T-helper 1 cell treated with Interleukin-12 subunit alpha and Interleukin-12 subunit beta and Interleukin-4 antibody, amounts not matched to agents 30 ng/mL and 1 ng/mL, for 36 hours (primary cell): ENCODE measurements around the gene FAM117A. TPM values are rescaled to one million over a fixed set of nuclear protein-coding genes. Genes with fewer than 3 reads are reported as not detected.

Experiments
- intact Hi-C: fragments of 100-400 bp; cut with micrococcal nuclease; formaldehyde crosslinking; loops from one replicate; pipeline ENCODE4 v1.15.1; 2024
- total RNA-seq: library from RNA; stranded (reverse); gene quantifications from 2 replicates; pipeline ENCODE4 v1.2.3, GENCODE V29; 2022

Gene FAM117A
- total RNA-seq, 1 donor from 2014 or later = 48.9 TPM

DNA sequence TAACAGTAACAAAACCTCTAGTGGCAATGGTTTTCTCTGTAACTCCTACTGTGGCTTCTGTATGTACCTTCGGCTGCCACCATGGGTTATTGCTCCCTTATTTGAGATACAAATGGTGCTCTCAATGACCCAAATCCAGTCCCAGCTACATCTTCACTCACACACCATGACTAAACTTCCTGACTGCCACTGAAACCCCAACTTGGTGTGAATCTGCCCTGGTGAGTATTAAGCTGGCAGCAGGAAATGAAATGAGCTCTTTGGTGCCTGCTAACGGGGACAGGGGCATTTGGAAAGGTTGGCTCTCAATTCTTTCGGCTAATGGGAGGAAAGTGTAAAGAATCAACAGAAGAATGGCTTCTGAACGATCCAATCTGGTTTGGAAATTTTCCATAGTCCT lies 48.7 kb downstream of the FAM117A start:
- intact Hi-C loops = no loop called here

DNA sequence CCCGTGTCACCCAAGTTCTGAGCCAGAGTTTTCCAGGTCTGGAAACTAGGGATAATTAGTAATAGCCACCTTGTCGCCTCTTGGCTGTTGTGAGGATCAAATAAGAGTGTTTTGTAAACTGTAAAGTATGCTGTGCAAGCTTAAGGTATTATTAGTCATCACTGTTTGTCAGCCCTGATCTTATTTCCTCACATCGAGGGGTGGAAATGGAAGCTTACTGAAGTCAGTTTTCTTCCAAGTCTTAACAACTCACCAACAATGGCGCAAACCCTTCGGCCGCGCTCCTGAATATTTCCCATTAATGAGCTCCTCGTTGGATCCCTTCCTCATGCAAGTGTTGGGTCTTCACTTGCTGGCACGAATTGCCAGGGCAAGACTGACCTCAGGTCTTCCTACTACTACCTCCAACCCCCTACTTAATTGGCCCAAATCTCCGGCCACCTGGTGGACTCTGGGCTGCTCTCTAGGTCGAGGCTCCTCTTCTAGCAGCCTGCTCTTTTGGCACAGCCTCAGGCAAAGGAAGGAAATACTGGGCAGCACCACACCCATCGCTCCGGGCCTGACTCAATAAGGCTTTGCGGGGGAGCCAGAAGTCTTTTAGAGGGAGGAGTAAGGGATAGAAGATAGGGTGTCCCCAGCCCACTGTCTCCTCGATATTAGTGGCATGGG lies 55.3 kb downstream of the FAM117A start:
- intact Hi-C loops = loop anchor here (1.0 kb wide), 12 partner anchors 9 to 516 kb away; partner anchors contain the start of genes FAM117A, KAT7, PDK2 and PHB1

DNA sequence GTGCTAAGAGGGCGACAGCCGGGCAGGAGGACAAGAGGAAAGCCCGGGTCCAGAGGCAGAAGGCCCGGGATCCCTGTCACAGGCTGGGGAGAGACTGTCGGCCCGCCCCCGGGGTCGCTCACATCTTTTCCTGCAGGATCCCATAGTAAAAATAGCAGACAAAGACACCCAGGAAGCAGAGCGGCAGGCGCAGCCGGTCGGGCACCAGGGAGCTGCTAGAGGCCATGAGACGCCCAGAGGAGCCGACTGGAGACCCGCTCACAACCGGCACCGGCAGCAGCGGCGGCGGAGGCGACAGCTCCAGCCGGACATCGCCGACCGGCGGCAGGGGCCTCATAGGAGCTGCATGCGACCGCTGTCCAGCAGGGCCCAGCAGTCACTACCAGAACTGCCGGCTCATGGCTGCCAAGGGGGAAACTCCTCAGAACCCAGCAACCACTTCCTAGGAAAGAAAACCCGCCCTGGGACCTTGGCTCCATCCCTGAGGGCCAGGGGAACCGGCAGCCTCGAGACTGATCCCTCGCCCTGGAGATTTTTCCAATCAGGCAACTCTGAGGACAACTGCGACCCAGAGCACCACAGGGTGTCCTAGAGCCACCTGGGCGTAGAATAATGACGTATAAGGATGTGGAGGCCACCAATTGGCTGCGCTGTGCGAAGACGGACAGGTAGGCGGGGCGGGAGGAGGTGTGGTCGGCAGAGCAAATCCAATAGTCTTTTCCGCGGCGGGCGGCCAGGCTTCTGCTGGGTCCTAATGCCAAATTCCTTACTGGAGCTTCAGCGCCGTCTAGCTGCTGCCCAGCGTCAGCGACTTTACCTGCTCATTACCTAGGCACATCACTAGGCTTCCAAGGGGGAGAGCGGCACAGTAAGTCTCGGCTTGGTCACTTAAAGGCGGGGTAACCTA lies 56.1 kb downstream of the FAM117A start, which contains the start of gene SLC35B1:
SLC35B1 (minus strand) TSS at position 357 of the 907 bp plus-strand sequence; CDS start at position 226, 131 bp downstream.
- intact Hi-C loops = loop anchor here (1.0 kb wide), 12 partner anchors 9 to 516 kb away; partner anchors contain the start of genes FAM117A, KAT7, PDK2 and PHB1

DNA sequence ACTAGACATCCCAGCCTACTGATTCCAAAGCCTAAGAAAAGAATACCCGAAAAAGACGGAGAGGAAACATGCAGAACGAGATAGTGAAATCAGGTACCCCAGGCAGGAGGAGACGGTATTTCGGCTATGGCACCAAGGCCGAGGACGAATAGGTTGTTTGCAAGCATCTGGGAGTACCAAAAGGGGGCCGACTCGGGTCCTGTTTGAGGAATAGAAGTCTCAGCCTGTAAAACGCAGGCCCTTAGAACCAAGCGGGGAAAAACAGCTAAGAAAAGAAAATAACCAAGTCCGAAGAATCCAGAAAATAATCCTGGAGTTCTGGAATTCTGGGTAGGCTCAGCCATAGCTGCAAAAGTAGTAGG lies 56.7 kb downstream of the FAM117A start:
- intact Hi-C loops = no loop called here

DNA sequence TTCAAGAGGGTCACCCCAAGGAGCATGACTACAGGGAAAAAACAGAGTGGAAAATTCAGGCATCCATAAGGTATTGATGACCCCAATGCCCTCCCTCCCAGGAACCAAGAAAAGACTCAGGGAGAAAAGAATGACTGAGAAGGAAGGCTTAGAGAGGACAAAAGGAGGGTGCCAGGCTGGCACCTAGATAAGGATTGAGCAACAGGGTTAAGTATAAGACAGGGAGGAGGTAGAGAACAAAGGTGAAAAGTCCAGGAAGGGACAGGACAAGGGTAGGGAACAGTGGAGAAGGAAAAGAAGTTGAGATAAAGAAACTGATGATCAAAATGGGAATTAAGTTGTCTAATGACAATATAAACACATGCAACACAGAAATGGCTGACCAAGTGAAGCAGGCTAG lies 58.7 kb downstream of the FAM117A start:
- intact Hi-C loops = no loop called here

DNA sequence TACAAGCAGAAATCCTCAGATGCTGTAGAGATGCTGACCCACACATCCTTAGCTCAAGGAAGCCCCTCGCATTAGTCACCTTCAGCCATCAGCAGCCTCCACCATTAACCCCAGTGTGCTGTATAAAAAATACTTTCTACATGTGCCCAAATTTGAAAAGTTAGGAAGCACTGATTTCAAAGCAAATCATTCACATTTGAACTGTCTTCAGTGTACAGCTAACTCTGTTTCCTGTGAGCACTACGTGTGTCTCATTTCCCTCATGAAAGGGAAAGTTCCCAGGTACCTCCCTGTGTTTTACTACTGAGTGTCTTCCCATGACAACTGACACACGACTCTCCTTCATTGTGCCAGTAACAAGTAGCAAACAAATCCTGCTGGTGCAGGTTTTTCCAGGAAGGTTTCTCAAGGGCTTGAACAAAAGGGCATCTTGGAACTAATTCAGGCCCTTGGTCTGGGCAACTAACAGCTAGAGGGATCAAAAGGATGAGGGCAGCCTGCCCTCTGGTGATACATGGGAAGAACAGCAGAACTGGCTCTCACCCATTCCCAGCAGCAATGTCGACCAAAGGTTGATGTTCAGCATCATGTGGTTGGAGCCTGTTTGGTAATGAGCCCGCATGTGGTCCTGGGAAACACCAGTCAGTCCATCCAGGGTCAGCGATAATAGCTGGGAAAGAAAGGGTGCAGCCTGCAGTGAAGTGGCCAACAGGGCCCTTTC lies 60.2 kb downstream of the FAM117A start:
- intact Hi-C loops = no loop called here

DNA sequence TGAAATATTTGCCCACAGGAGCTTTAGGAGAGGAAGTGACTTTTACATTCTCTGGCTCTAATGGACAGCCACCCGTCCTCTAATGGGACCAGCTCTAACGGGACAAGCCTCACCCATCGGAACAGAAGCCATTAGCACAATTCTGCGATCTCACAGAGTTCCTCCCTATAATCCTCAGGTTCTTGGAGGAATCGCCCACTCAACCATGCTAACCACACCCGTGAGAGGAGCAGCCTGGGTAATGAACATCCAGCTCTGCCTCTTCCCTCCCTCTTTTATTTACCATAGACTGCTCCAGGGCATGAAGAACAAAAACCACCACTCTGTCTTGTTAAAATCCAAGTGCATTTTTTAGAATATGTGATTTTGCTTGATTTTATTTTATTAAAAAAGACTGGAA lies 63.0 kb downstream of the FAM117A start:
- intact Hi-C loops = no loop called here

DNA sequence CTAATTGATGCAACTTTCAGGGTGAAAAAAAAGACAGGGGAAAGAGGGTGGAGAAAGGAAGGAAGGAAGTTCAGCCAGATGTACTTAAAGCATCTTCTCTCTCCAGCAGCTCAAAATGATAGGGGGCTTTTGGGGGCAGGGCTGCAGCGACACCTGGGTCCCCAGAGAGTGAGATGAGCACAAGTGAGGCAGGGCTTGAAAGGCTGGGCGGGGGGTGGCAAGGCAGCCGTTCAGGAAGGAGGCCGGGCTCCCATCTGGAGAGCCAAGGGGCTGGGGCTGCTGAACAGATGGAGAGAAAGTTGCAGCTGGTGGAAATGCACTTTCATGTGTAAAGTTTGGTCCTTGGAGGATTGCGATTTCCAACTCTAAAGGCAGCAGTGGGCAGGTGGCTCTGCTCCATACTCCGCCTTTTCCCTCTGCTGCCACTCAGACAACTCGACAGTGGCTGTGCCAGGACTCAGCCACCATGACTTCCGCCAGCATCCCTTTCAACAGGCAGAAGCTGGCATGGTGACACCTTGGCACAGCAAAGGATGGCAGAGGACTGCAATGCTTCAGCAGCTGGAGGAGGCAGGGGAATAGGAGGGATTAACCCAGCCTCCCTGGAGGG lies 63.9 kb downstream of the FAM117A start:
- intact Hi-C loops = loop anchor here (5.0 to 10.0 kb wide), 2 partner anchors 205 to 297 kb away; partner anchors contain the start of genes DLX3 and NGFR

DNA sequence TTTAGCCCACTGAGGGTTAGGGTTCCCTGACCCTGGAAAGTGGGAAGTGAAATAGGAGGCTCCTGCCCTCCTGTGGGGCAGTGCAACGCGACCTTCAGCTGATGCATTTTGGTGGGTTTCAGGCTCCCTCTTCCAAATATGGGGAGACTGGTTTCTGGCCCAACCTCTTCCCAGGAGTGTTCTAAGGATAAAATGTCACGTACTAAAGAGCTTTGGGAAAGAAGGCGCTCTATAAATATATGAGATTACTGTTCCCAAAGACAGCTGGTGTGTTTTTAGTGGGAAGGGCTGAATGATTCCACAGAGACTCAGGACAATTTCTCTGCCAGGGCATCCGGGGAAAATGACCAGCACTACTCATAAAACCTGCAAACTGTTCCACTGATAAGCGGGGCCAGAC lies 65.9 kb downstream of the FAM117A start:
- intact Hi-C loops = loop anchor here (5.0 to 10.0 kb wide), 2 partner anchors 203 to 299 kb away; partner anchors contain the start of genes DLX3 and NGFR

DNA sequence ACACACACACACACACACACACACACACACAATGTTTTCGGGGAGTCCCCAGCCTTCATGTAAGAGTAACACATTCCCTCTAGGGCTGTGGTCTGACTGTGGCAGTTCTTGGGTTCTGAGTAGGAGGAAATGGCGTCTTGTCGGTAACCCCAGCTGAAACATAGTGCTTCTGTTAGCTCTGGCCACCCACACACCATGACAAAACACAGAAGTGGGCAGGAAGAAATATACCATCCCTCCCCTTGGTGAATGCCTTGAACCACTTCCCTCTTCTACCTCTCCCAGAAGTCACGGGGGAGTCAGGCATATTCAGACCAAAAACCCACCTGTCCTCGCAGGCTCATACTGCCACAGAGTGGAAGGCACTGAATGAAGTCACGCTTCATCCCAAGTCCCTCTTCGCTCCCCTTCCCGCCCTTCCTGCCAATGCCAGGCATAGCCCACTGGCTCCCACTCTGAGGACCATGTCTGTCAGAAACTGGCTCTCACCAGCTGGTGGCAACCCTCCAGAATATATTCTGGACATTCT lies 67.6 kb downstream of the FAM117A start:
- intact Hi-C loops = loop anchor here (1.0 to 10.0 kb wide), 5 partner anchors 12 to 301 kb away; partner anchors contain the start of genes DLX3, NGFR and SPOP

DNA sequence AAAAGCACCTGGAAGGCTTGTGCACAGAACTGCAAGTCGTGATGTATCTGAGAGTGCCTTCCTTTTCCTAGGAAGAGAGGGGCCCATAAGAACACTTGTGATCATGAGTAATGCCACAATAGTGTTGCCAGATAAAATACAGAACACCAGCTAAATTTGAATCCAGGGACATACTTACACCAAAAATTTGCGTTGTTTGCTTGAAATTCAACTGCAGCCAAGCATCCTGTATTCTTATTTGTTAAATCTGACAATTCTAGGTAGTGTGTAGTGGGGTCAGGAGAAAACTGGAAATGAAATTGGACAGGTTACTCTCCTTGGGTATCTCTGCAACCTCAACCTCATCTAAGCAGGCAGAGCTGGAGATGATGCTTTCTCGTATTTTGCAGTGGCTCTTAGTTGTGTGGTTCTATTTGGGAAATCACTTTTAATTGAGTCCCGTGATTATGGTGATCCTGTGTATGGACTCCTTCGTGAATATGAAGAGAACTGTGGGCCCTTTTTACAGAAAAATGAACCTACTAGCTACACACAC lies 68.2 kb downstream of the FAM117A start:
- intact Hi-C loops = loop anchor here (1.0 to 10.0 kb wide), 6 partner anchors 13 to 302 kb away; partner anchors contain the start of genes DLX3, NGFR, NXPH3 and SPOP

DNA sequence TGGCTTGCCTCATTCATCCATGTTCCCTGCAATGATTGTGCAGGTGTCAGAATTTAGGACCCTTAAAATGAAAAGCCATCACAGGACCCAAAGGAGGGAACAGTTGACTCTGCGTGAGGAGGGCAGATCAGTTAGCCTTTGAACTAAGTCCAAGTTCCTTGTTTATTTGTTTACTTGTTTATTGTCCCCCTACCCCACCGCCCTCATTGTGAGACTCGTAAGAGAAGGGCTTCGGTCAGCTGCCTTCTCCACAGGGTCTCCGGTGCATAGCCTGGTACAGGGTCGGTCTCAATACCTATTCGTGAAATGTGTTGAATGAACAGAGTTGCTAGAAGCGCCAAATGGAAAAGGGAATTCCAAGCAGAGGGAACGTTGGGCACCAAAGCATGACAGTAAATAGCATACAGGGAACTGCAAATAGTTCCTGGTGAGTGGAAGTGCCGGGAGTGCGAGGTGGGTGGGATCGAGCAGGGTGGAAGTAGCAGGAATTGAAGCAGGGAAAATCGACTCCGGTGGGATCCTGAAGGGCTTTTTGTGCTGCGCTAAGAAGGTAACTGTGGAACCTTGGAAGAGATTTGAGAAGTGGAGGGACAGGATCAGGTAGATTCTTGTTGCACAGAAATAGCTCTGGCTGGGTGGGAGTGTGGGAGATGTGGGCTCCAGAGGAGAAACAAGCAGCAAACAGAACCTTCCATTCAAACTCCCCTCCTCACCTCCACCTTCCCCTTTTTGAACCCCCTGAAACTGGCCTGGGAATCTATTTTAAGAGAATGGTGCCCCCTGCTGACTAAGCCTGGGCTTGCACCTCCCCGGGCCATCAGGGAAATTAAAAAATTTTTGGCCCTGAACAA lies 68.9 kb downstream of the FAM117A start:
- intact Hi-C loops = loop anchor here (1.0 to 10.0 kb wide), 3 partner anchors 120 to 302 kb away; partner anchors contain the start of genes DLX3, NGFR and NXPH3

DNA sequence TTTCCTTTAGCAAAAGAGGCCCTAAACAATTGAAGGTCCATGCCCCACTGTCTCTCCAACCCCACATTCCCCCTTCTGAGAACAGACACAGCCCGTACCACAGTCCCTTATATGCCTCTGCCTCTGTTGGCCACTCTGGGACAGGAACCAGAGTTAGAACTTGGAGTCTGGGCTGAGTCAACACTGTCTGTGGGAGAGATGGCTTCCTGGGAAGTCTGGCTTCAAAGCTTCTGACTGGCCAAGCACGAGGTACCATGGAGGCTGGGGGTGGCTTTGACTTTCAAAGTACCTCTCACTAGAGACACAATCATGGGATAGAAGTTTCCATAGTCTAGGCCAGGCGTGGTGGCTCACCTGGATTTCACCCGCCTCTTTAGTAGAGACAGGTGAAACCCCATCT lies 71.2 kb downstream of the FAM117A start:
- intact Hi-C loops = loop anchor here (10.0 kb wide), 1 partner anchor 198 kb away; the partner anchor contains the start of gene NGFR

DNA sequence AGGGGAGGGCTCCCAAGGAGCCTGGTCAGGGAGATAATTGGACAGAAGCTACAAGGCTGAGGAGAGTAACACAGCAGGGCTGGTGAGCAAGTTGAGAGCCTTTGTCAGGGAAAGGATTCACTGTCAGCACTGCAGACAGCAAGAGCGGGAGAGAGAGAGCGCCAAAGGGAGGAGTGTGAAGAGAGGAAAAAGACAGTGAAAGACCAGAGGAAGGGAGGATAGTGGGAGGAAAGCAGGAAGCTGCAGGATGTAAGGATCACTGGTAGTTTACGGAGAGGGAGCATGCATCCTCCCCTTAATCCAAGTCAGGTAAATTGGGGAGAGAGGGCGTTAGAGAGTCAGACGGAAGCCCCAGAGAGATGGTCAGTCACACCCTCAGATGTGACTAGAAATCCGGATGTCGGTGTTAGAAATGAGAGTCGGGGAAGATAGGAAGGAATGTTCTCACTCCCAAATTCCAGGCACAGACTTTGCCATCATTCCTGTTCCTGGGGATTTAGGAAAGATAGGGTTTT lies 72.2 kb downstream of the FAM117A start:
- intact Hi-C loops = loop anchor here (10.0 kb wide), 1 partner anchor 197 kb away; the partner anchor contains the start of gene NGFR

DNA sequence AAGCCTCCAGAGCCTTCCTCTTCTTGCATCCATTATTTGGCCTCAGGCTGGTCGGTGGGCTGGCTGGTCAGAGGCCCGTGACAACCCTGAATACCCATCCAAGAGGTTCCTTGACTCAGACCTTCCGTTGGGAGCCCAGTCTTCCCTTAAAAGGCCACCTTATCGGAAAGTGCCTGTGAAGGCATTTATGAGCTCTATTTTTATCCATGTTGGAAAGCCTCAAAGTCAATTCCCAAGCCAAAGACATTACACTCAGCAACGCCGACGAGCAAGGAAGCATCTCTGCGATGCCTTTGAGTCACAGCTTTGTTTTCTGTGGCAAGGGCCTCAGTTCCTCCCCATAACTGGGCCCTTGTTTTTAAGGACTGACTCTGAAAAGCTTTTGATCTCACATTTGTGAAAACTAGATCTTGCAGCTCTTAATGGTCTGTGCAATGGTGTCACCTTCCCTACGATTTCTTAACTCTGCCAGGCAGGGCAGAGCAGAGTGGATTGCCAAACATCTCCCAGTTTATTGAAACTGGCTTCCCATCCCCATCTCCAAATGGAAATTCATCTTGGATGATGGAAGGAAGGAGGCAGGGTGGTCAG lies 72.8 kb downstream of the FAM117A start:
- intact Hi-C loops = loop anchor here (10.0 kb wide), 1 partner anchor 196 kb away; the partner anchor contains the start of gene NGFR

DNA sequence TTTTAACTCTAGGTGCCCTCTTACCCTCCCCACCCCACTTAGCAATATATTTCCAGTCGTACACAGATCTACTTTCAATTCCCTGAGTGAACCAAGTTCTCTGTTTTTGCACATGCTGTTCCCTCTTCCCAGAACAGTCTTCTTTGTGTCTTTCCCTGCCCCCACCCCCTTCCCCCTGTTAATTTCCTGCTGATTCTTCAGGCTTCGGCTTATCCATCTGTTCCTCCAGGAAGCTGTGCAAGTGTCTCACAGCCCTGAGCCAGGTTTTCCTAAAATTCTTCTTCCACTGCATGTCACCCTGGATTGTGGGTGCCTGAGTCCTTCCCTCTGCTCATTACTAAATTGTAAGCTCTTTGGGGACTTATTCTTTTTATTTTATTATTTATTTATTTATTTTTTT lies 73.7 kb downstream of the FAM117A start:
- intact Hi-C loops = loop anchor here (10.0 kb wide), 1 partner anchor 195 kb away; the partner anchor contains the start of gene NGFR

DNA sequence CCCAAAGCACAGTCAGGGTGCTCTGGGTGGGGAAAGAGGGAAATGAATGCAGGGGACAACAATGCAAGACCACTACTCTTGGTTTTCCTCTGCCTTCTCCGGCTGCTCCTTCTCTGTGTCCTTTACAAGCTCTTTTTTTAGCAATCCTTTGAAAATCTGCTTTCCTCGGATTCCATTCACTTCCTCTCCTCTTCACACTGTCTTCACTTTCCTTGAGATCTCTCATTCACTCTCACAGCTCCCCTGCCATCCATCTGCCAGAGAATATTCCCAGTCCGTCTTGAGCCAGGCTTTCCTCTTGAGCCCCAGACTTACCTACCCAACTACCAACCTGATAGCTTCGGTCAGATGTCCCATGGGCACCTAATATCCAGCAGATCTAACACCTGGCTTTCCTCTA lies 75.1 kb downstream of the FAM117A start:
- intact Hi-C loops = loop anchor here (1.0 kb wide), 1 partner anchor 11 kb away; the partner anchor contains the start of gene SPOP

DNA sequence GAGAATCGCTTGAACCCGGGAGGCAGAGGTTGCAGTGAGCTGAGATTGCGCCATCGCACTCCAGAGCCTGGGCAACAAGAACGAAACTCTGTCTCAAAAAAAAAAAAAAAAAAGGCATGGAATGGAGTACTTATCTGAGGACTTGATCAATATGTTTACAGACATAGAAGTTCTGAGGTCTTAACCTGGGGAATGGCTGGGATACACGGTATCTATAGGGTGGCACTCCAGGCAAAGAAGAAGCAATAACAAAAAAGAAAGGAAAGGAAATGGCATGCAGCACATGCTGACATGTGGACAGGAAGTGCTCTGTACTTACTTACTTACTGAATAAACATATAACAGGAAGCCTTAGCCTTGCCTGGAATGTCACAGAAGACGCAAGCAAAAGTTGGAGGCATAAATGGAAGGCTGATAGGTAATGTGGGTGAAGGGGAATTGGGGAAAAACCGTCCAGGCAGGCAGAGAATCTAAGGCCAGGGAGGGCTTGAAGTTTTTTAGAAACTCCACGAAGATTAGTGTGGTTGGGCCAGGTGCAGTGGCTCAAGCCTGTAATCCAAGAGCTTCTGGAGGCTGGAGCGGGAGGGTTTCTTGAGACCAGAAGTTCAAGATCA lies 75.9 kb downstream of the FAM117A start:
- intact Hi-C loops = loop anchor here (1.0 kb wide), 1 partner anchor 10 kb away; the partner anchor contains the start of gene SPOP
